ENCODE results near the gene PLCL2.

The PLCL2 gene

GRCh38 chr3:17047894-17048293 is 163.1 kb downstream of the PLCL2 start:
- no peak for DNase-seq

- no peak for DNase-seq
Measured at GRCh38 chr3:17050071-17050470, 165.3 kb downstream of the PLCL2 start.

- no peak for DNase-seq
Measured at GRCh38 chr3:17050506-17050905, 165.8 kb downstream of the PLCL2 start.

- no peak for DNase-seq
Measured at GRCh38 chr3:17052363-17052762, 167.6 kb downstream of the PLCL2 start.

- DNase-seq = no peak
Measured at GRCh38 chr3:17054301-17054981, 169.7 kb downstream of the PLCL2 start.

- no peak for DNase-seq
Measured at GRCh38 chr3:17054982-17055343, 170.2 kb downstream of the PLCL2 start.

- no peak for DNase-seq
Measured at GRCh38 chr3:17055374-17056276, 170.9 kb downstream of the PLCL2 start.

- DNase-seq = no peak
Measured at GRCh38 chr3:17057321-17057720, 172.6 kb downstream of the PLCL2 start.

- DNase-seq = no peak
Measured at GRCh38 chr3:17059989-17060550, 175.3 kb downstream of the PLCL2 start.

GRCh38 chr3:17061005-17061404 is 176.2 kb downstream of the PLCL2 start:
- no peak for DNase-seq

GRCh38 chr3:17062736-17063135 is 178.0 kb downstream of the PLCL2 start:
- DNase-seq = no peak

GRCh38 chr3:17063596-17063995 is 178.8 kb downstream of the PLCL2 start:
- DNase-seq = no peak

- DNase-seq = no peak
Measured at GRCh38 chr3:17065315-17065714, 180.6 kb downstream of the PLCL2 start.

- DNase-seq = no peak
Measured at GRCh38 chr3:17065881-17066280, 181.1 kb downstream of the PLCL2 start.

- DNase-seq = no peak
Measured at GRCh38 chr3:17069754-17070153, 185.0 kb downstream of the PLCL2 start.

- peak; percentile 43 for DNase-seq
Measured at GRCh38 chr3:17070161-17070959, 185.6 kb downstream of the PLCL2 start.

- no peak for DNase-seq
Measured at GRCh38 chr3:17074559-17074958, 189.8 kb downstream of the PLCL2 start.

- DNase-seq = no peak
Measured at GRCh38 chr3:17075358-17075757, 190.6 kb downstream of the PLCL2 start.

- DNase-seq = no peak
Measured at GRCh38 chr3:17075907-17076306, 191.2 kb downstream of the PLCL2 start.

GRCh38 chr3:17076940-17077605 is 192.3 kb downstream of the PLCL2 start:
- no peak for DNase-seq

- peak; percentile 50 for DNase-seq
Measured at GRCh38 chr3:17077606-17078005, 192.9 kb downstream of the PLCL2 start.

GRCh38 chr3:17078926-17079465 is 194.2 kb downstream of the PLCL2 start:
- DNase-seq = no peak

Data from right hindlimb (tissue), 1 donor.